ENCODE data around the gene SMAP2.

The SMAP2 gene

DNA sequence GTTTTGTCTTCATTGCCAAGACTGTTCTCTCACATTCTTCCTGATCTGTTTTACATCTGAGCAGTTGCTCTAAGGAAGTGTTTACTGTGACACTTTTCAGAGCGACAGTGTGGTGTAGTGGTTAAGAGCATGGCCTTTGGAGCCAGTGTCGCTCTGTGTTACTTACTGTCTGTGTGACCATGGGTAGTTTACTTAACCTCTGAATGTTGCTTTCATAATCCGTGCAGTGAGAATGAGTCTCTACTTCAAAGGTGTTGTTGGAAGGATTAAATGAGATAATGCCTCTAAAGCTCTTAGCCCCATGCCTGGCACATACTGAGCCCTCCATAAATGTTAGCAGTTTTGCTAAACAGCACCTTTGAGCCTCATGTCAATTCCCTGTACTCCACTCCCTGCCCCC is 40.8 kb downstream of the SMAP2 start:
- no peak for TF ChIP-seq TAF1 (IDR thresholded peaks at IDR 0.05; ENCODE audit: borderline replicate concordance, insufficient read depth, low read length)
- no peak for TF ChIP-seq POLR2AphosphoS5 (IDR thresholded peaks at IDR 0.05; ENCODE audit: low read depth, low read length)
- TF ChIP-seq SIN3A (IDR thresholded peaks at IDR 0.05; ENCODE audit: borderline replicate concordance, insufficient read depth, low read length), result no peak
- TF ChIP-seq, protein P1, sequence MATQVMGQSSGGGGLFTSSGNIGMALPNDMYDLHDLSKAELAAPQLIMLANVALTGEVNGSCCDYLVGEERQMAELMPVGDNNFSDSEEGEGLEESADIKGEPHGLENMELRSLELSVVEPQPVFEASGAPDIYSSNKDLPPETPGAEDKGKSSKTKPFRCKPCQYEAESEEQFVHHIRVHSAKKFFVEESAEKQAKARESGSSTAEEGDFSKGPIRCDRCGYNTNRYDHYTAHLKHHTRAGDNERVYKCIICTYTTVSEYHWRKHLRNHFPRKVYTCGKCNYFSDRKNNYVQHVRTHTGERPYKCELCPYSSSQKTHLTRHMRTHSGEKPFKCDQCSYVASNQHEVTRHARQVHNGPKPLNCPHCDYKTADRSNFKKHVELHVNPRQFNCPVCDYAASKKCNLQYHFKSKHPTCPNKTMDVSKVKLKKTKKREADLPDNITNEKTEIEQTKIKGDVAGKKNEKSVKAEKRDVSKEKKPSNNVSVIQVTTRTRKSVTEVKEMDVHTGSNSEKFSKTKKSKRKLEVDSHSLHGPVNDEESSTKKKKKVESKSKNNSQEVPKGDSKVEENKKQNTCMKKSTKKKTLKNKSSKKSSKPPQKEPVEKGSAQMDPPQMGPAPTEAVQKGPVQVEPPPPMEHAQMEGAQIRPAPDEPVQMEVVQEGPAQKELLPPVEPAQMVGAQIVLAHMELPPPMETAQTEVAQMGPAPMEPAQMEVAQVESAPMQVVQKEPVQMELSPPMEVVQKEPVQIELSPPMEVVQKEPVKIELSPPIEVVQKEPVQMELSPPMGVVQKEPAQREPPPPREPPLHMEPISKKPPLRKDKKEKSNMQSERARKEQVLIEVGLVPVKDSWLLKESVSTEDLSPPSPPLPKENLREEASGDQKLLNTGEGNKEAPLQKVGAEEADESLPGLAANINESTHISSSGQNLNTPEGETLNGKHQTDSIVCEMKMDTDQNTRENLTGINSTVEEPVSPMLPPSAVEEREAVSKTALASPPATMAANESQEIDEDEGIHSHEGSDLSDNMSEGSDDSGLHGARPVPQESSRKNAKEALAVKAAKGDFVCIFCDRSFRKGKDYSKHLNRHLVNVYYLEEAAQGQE (IDR thresholded peaks at IDR 0.05; ENCODE audit: insufficient read depth in 1 of 2, low read depth in 2 of 2, low read length in 2 of 2), result no peak
- no peak for TF ChIP-seq FOXP2 (optimal IDR thresholded peaks at IDR 0.05; ENCODE audit: borderline replicate concordance, extremely low read depth, extremely low read length, insufficient read depth)

DNA sequence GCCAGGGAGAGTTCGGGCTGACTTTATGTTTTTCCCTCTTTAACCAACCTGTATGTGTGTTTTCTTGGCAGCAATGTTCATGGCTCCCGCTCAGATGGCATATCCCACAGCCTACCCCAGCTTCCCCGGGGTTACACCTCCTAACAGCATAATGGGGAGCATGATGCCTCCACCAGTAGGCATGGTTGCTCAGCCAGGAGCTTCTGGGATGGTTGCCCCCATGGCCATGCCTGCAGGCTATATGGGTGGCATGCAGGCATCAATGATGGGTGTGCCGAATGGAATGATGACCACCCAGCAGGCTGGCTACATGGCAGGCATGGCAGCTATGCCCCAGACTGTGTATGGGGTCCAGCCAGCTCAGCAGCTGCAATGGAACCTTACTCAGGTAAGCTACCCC is 43.2 kb downstream of the SMAP2 start:
- TF ChIP-seq, protein P1 (IDR thresholded peaks at IDR 0.05; ENCODE audit: insufficient read depth in 1 of 2, low read depth in 2 of 2, low read length in 2 of 2), result no peak
- TF ChIP-seq TAF1 (IDR thresholded peaks at IDR 0.05; ENCODE audit: borderline replicate concordance, insufficient read depth, low read length) (no peak), POLR2AphosphoS5 (IDR thresholded peaks at IDR 0.05; ENCODE audit: low read depth, low read length) (no peak), SIN3A (IDR thresholded peaks at IDR 0.05; ENCODE audit: borderline replicate concordance, insufficient read depth, low read length) (no peak), FOXP2 (optimal IDR thresholded peaks at IDR 0.05; ENCODE audit: borderline replicate concordance, extremely low read depth, extremely low read length, insufficient read depth) (no peak)

DNA sequence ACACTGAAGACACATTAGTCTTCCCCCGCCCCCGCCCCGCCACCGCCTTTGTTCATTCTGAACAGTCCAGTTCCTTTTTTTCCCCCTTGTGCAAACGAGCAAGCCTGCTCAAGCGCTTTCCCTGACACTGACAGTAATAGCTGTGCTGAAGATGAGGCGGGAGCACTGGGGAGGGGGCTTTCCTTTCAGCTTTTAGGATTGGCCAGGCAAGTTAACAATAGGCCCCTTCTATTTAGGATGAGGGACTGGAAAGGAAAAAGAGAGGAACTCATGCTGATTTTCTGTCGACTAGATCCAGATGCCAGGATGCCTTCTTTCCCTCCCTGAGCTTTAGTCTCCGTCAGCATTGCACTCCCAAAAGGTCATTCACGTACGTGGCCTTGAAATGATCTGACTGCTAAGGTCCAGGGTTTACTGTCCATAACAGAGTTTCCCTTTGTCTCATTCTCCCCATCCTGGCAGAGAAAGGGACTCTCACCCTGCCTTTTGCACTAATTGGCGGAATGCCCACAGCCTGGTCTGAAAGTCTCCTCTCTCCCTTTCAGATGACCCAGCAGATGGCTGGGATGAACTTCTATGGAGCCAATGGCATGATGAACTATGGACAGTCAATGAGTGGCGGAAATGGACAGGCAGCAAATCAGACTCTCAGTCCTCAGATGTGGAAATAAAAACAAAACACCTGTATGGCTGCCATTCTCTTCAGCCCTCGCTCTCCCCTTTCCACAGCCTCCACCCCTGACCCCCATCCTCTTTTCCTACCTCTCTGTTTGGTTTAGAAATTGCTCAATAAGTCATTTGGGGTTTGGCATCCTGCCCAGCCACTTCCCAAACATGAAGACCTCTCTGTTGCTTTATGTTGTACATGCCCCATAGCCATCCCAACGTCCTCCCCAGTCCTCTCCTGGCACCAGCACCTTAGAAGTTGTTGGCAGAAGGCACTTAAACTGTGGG is 48.2 kb downstream of the SMAP2 start:
- no peak for TF ChIP-seq POLR2AphosphoS5 (IDR thresholded peaks at IDR 0.05; ENCODE audit: low read depth, low read length)
- TF ChIP-seq, protein P1 (IDR thresholded peaks at IDR 0.05; ENCODE audit: insufficient read depth in 1 of 2, low read depth in 2 of 2, low read length in 2 of 2), result no peak
- TF ChIP-seq TAF1 (IDR thresholded peaks at IDR 0.05; ENCODE audit: borderline replicate concordance, insufficient read depth, low read length), result no peak

DNA sequence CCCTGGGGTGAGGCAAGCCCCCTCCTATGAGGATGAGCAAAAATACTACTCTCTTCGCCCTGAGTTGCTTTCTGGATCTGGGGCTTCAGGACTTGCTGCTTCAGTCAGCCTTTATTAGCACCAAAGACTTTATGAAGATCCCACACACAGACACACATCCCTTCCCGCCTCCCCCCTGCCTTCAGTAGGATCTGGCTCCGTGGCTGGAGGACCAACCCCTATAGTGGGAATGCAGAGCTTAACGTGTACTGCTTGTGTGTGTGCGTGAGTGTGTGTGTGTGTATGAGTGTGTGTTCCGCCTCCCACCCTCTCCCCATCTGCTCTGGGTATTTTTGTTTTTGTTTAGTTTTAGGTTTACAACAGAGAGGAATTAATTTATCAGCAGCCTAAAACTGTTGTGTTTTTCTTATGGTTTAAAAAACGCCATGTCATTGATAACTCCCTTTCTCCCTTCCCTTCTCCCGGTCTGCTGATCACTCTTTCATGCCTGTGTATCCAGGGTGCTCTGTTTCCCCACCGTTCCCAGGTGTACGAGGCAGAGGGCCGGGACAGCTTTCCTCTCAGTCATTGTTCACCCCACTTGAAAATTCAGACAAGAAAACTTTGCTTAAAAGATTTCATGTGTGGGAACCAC is 49.2 kb downstream of the SMAP2 start:
- no peak for TF ChIP-seq FOXP2 (optimal IDR thresholded peaks at IDR 0.05; ENCODE audit: borderline replicate concordance, extremely low read depth, extremely low read length, insufficient read depth)
- TF ChIP-seq, protein P1 (IDR thresholded peaks at IDR 0.05; ENCODE audit: insufficient read depth in 1 of 2, low read depth in 2 of 2, low read length in 2 of 2), result no peak
- no peak for TF ChIP-seq TAF1 (IDR thresholded peaks at IDR 0.05; ENCODE audit: borderline replicate concordance, insufficient read depth, low read length)
- no peak for TF ChIP-seq SIN3A (IDR thresholded peaks at IDR 0.05; ENCODE audit: borderline replicate concordance, insufficient read depth, low read length)
- no peak for TF ChIP-seq POLR2AphosphoS5 (IDR thresholded peaks at IDR 0.05; ENCODE audit: low read depth, low read length)

All from PFSK-1 (cell line).